ENCODE measurements around the gene TEKT3. TPM values are rescaled to one million over a fixed set of nuclear protein-coding genes. Genes with fewer than 3 reads are reported as not detected.

TEKT3 gene
- total RNA-seq, 2 experiments from 2014 or later, result not detected

- ChIA-PET POLR2A (no interaction called here), CTCF (ENCODE audit: unreplicated experiment) (no interaction called here)
- DNase-seq (ENCODE audit: low spot score), result no peak
- no peak for TF ChIP-seq CTCF (conservative IDR thresholded peaks at IDR 0.05; ENCODE audit: low read length)
- no peak for TF ChIP-seq EZH2phosphoT487 (IDR thresholded peaks at IDR 0.05; ENCODE audit: borderline replicate concordance, low read depth, low read length)
- Histone ChIP-seq H3K27ac (ENCODE audit: low read depth, low read length, poor library complexity, severe bottlenecking) (no peak overlapping the region), H3K9me2 (ENCODE audit: insufficient read depth, low read length) (no peaks in the 10 kb centered on the region), H3K36me3 (ENCODE audit: insufficient read depth, low read length) (no peaks in the 10 kb centered on the region), H3K9me3 (ENCODE audit: low read length) (no peaks in the 10 kb centered on the region), H3K4me1 (ENCODE audit: insufficient read depth, low read length, poor library complexity, severe bottlenecking) (no peaks in the 10 kb centered on the region), H2AFZ (ENCODE audit: low read length) (no peak overlapping the region), H3K79me2 (ENCODE audit: insufficient read depth, low read depth, low read length) (no peaks in the 10 kb centered on the region), H4K20me1 (ENCODE audit: insufficient read depth, low read length) (no peaks in the 10 kb centered on the region), H3K4me3 (ENCODE audit: low read depth, low read length, poor library complexity, severe bottlenecking) (no peak overlapping the region), H3K4me2 (ENCODE audit: low read length) (no peak overlapping the region)
- intact Hi-C loops (cut with micrococcal nuclease; ENCODE audit: unreplicated experiment), result no loop called here
- BruUV-seq (replicated peaks), result no TSS peak
These were observed 18.3 kb downstream of the TEKT3 start for GRCh38 chr17:15323131-15323530.

- H3K4me3 ChIP-seq (ENCODE audit: low read depth, low read length, poor library complexity, severe bottlenecking), result no peak overlapping the region
- CTCF ChIA-PET (ENCODE audit: unreplicated experiment), result no interaction called here
- no TSS peak for BruUV-seq (replicated peaks)
- H3K4me1 ChIP-seq (ENCODE audit: insufficient read depth, low read length, poor library complexity, severe bottlenecking), result no peaks in the 10 kb centered on the region
- DNase-seq (ENCODE audit: low spot score), result no peak
- no peak overlapping the region for H3K27ac ChIP-seq (ENCODE audit: low read depth, low read length, poor library complexity, severe bottlenecking)
- H3K9me3 ChIP-seq (ENCODE audit: low read length), result no peaks in the 10 kb centered on the region
- H3K79me2 ChIP-seq (ENCODE audit: insufficient read depth, low read depth, low read length), result no peaks in the 10 kb centered on the region
- H3K4me2 ChIP-seq (ENCODE audit: low read length), result no peak overlapping the region
- intact Hi-C loops (cut with micrococcal nuclease; ENCODE audit: unreplicated experiment), result no loop called here
- no peaks in the 10 kb centered on the region for H3K9me2 ChIP-seq (ENCODE audit: insufficient read depth, low read length)
- TF ChIP-seq CTCF (conservative IDR thresholded peaks at IDR 0.05; ENCODE audit: low read length) (no peak), EZH2phosphoT487 (IDR thresholded peaks at IDR 0.05; ENCODE audit: borderline replicate concordance, low read depth, low read length) (no peak)
- H4K20me1 ChIP-seq (ENCODE audit: insufficient read depth, low read length), result no peaks in the 10 kb centered on the region
- no peaks in the 10 kb centered on the region for H3K36me3 ChIP-seq (ENCODE audit: insufficient read depth, low read length)
- POLR2A ChIA-PET, result no interaction called here
- no peak overlapping the region for H2AFZ ChIP-seq (ENCODE audit: low read length)
These were observed 19.7 kb downstream of the TEKT3 start for GRCh38 chr17:15321556-15322251.

- no peaks in the 10 kb centered on the region for H3K9me3 ChIP-seq (ENCODE audit: low read length)
- no peaks in the 10 kb centered on the region for H3K4me1 ChIP-seq (ENCODE audit: insufficient read depth, low read length, poor library complexity, severe bottlenecking)
- no peaks in the 10 kb centered on the region for H3K36me3 ChIP-seq (ENCODE audit: insufficient read depth, low read length)
- no TSS peak for BruUV-seq (replicated peaks)
- no peak overlapping the region for H3K27ac ChIP-seq (ENCODE audit: low read depth, low read length, poor library complexity, severe bottlenecking)
- H2AFZ ChIP-seq (ENCODE audit: low read length), result no peak overlapping the region
- H3K4me2 ChIP-seq (ENCODE audit: low read length), result no peak overlapping the region
- CTCF ChIA-PET (ENCODE audit: unreplicated experiment), result no interaction called here
- H3K79me2 ChIP-seq (ENCODE audit: insufficient read depth, low read depth, low read length), result no peaks in the 10 kb centered on the region
- intact Hi-C loops (cut with micrococcal nuclease; ENCODE audit: unreplicated experiment), result no loop called here
- no peaks in the 10 kb centered on the region for H3K9me2 ChIP-seq (ENCODE audit: insufficient read depth, low read length)
- no peaks in the 10 kb centered on the region for H4K20me1 ChIP-seq (ENCODE audit: insufficient read depth, low read length)
- DNase-seq (ENCODE audit: low spot score), result no peak
- TF ChIP-seq EZH2phosphoT487 (IDR thresholded peaks at IDR 0.05; ENCODE audit: borderline replicate concordance, low read depth, low read length), result no peak
- TF ChIP-seq CTCF (conservative IDR thresholded peaks at IDR 0.05; ENCODE audit: low read length), result no peak
- H3K4me3 ChIP-seq (ENCODE audit: low read depth, low read length, poor library complexity, severe bottlenecking), result no peak overlapping the region
- POLR2A ChIA-PET, result no interaction called here
These were observed 21.9 kb downstream of the TEKT3 start for GRCh38 chr17:15319452-15320010.
